ENCODE data around the gene SGO2. TPM values are rescaled to one million over a fixed set of nuclear protein-coding genes. Genes with fewer than 3 reads are reported as not detected.

Gene SGO2, protein sequence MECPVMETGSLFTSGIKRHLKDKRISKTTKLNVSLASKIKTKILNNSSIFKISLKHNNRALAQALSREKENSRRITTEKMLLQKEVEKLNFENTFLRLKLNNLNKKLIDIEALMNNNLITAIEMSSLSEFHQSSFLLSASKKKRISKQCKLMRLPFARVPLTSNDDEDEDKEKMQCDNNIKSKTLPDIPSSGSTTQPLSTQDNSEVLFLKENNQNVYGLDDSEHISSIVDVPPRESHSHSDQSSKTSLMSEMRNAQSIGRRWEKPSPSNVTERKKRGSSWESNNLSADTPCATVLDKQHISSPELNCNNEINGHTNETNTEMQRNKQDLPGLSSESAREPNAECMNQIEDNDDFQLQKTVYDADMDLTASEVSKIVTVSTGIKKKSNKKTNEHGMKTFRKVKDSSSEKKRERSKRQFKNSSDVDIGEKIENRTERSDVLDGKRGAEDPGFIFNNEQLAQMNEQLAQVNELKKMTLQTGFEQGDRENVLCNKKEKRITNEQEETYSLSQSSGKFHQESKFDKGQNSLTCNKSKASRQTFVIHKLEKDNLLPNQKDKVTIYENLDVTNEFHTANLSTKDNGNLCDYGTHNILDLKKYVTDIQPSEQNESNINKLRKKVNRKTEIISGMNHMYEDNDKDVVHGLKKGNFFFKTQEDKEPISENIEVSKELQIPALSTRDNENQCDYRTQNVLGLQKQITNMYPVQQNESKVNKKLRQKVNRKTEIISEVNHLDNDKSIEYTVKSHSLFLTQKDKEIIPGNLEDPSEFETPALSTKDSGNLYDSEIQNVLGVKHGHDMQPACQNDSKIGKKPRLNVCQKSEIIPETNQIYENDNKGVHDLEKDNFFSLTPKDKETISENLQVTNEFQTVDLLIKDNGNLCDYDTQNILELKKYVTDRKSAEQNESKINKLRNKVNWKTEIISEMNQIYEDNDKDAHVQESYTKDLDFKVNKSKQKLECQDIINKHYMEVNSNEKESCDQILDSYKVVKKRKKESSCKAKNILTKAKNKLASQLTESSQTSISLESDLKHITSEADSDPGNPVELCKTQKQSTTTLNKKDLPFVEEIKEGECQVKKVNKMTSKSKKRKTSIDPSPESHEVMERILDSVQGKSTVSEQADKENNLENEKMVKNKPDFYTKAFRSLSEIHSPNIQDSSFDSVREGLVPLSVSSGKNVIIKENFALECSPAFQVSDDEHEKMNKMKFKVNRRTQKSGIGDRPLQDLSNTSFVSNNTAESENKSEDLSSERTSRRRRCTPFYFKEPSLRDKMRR
- total RNA-seq, result 33.1 and 44.5 TPM in 2 replicates

DNA sequence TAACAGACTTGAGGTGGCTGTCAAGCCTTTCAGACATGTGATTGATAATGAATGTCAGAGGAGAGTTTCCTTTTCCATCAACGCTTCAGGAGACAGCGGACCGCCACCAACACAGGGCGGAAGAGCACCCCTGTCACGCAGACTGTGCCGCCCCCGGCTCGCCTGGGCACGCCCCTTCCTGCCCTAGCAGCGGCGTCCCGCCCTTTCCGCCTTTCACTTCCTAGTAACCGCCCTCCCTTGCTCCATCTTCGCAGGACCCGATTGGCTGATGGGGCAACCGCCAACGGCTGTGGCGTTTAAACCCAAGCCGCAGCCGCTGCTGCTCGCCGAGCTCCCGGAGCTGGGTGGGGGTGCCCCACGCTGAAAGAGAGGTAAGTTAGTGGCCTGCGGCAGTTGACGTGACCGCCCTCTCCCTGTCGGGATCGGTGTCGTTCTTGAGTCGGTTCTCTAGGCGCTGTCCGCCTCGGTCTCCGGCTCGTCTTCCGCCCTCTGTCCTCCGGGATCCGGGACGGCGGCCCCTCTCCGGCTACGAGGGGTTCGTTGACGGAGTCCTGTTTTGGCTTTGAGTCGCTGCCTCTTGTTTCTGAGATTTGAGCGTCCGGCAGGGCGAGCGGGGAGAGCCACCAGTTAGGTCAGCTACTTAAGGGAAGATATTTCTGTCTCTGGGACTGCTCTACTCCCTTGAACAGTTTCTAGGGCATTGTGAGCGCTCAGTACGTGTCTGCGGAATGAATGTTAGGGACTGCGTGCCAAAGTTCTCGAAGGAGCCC is at the start of gene SGO2:
Gene SGO2 (plus strand): TSS at position 326 of the 770 bp plus-strand sequence. CDS start 6,769 bp downstream, outside the sequence.

GRCh38 chr2:200509612-200510433 is 16.2 kb upstream of the SGO2 start, which contains the start of gene KCTD18:
Gene KCTD18, minus strand, starts transcription at chr2:200510068. Its CDS starts 3,052 bp downstream, at chr2:200507016.

DNA sequence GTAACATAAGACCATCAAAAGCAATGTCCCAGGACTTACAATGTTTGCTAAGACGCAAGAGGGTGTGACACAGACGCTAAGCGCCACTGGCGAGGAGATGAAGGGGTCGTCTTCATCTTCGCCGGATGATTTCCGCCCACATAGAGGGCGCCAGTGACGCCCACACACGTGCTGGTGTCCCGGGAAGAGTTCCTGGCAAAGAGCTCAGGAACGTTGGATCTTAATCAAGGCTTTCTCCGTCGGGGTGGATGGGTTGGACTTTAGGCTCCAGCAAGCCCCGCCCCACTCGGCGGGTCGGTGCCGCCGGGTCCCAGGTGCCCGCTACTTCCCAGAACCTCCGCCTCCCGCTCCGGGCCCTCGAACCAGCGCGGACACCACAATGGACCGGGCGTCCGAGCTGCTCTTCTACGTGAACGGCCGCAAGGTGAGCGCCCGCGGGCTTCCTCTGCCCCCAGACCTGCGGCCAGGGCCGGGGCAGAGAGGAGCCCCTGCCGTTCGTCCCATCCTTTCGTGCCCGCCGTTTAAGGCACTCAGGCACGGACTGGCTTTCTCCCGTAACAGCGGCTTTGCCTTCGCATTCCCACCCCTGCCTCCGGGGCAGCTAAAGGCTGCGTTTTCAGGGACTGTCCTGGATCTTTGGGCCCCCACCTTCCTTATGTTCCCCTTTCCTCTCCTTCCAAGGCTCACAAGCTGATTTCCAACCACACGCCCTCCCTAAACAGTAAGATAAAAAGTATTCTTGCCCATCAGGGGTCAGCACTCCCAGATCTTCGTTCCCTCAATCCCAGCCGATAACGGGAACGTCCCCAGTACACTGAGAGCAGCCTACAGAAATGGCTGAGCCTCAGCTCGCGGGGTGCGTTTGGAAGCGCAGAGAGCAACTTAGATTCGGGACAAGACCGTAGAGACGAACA is 60.0 kb downstream of the SGO2 start, which contains the start of gene AOX1:
Gene AOX1 (plus strand): TSS at position 285 of the 914 bp plus-strand sequence. CDS start 95 bp downstream, at position 380.

Other genes starting within 250 kb of the SGO2 start
- 52.8 and 56.6 TPM in 2 replicates for gene SPATS2L, start 219.5 kb upstream of the SGO2 start, total RNA-seq
- 8.3 and 9.2 TPM in 2 replicates for gene KCTD18, start 16.1 kb upstream of the SGO2 start, total RNA-seq
- gene AOX1, start 59.8 kb downstream of the SGO2 start, total RNA-seq, result 6.9 and 8.6 TPM in 2 replicates